HG03066 (cell line): ENCODE data around the gene LRRC36.

ENCODE experiments used
- ATAC-seq: cut with Tn5 transposase; IDR thresholded peaks from one replicate; pipeline ENCODE4 v1.9.1; 2021; ENCODE audit warnings: low read depth; ENCODE audit not compliant: unreplicated experiment

Gene LRRC36

GRCh38 chr16:67291461-67291860, 35.2 kb upstream of the LRRC36 start:
- ATAC-seq, result no peak

- no peak for ATAC-seq
Observed at GRCh38 chr16:67294171-67294757, 32.4 kb upstream of the LRRC36 start.

- ATAC-seq, result no peak
Observed at GRCh38 chr16:67294938-67295361, 31.7 kb upstream of the LRRC36 start.

- ATAC-seq, result no peak
Observed at GRCh38 chr16:67296420-67296819, 30.2 kb upstream of the LRRC36 start.

- ATAC-seq, result no peak
Observed at GRCh38 chr16:67298277-67298676, 28.3 kb upstream of the LRRC36 start.

GRCh38 chr16:67299269-67299668, 27.3 kb upstream of the LRRC36 start:
- ATAC-seq, result no peak

- no peak for ATAC-seq
Observed at GRCh38 chr16:67301080-67301782, 25.4 kb upstream of the LRRC36 start.

- no peak for ATAC-seq
Observed at GRCh38 chr16:67302076-67302475, 24.5 kb upstream of the LRRC36 start.

GRCh38 chr16:67302970-67303369, 23.6 kb upstream of the LRRC36 start:
- no peak for ATAC-seq

GRCh38 chr16:67304020-67304419, 22.6 kb upstream of the LRRC36 start:
- no peak for ATAC-seq

GRCh38 chr16:67305216-67306071, 21.2 kb upstream of the LRRC36 start:
- ATAC-seq, result no peak

- no peak for ATAC-seq
Observed at GRCh38 chr16:67310561-67310960, 16.1 kb upstream of the LRRC36 start.

- no peak for ATAC-seq
Observed at GRCh38 chr16:67311607-67312488, 14.8 kb upstream of the LRRC36 start.

GRCh38 chr16:67312719-67313118, 13.9 kb upstream of the LRRC36 start:
- no peak for ATAC-seq

GRCh38 chr16:67317853-67318252, 8.8 kb upstream of the LRRC36 start:
- no peak for ATAC-seq

- ATAC-seq, result no peak
Observed at GRCh38 chr16:67326115-67326471, 522 bp upstream of the LRRC36 start.

GRCh38 chr16:67327743-67328142, 1.1 kb downstream of the LRRC36 start:
- no peak for ATAC-seq

GRCh38 chr16:67329901-67330300, 3.3 kb downstream of the LRRC36 start:
- ATAC-seq, result no peak

GRCh38 chr16:67333315-67333714, 6.7 kb downstream of the LRRC36 start:
- no peak for ATAC-seq

GRCh38 chr16:67336116-67336515, 9.5 kb downstream of the LRRC36 start:
- ATAC-seq, result no peak

GRCh38 chr16:67336648-67337047, 10.0 kb downstream of the LRRC36 start:
- no peak for ATAC-seq
